Lower leg skin (tissue), 4 donors: Measurements from ENCODE around the gene LRTM2. TPM values are rescaled to one million over a fixed set of nuclear protein-coding genes. Genes with fewer than 3 reads are reported as not detected.

Experiments
- DNase-seq, 2 donors: peaks; one replicate each; pipeline ENCODE4 v3.0.0-alpha.2; 2019; ENCODE audit warnings: low spot score in 2 of 2
- H3K4me3 ChIP-seq: fragments of 200-600 bp; sonication (generic); 2 replicates; pipeline ENCODE4 v1.5.1; 2017; ENCODE audit warnings: mild to moderate bottlenecking, low read depth; ENCODE audit not compliant: poor library complexity, severe bottlenecking
- CTCF ChIP-seq, 3 donors: fragments of 450-650 bp; IDR thresholded peaks; one replicate each; pipeline ENCODE4 v1.5.1; 2016; ENCODE audit warnings: antibody characterized with exemption in 3 of 3, mild to moderate bottlenecking in 3 of 3, moderate library complexity in 2 of 3
- POLR2A ChIP-seq, 2 donors: fragments of 450-650 bp; IDR thresholded peaks; one replicate each; pipeline ENCODE4 v1.6.1; 2016 to 2017; ENCODE audit warnings: antibody characterized with exemption in 2 of 2, mild to moderate bottlenecking in 1 of 2, moderate library complexity in 1 of 2
- WGBS, 2 donors: methylation state at CpG; one replicate each; pipeline ENCODE4 v1.1.5; 2018; 5-methylcytosine and 5-hydroxymethylcytosine counted together
- intact Hi-C: fragments of 100-400 bp; cut with DNase I; formaldehyde crosslinking; loops from one replicate; pipeline ENCODE4 v1.15.0; 2023; ENCODE audit warnings: low total_unique reads
- total RNA-seq, 4 donors: library from RNA; depleted of rRNA; stranded (reverse); fragments of >200 nt; gene quantifications; one replicate each; pipeline ENCODE4 v1.1.0, GENCODE V29; 2016

The LRTM2 gene
- total RNA-seq, 4 donors from 2014 or later, result not detected

- no peak for DNase-seq
- WGBS, 2 donors, result 68 to 70% methylated on average over 10 to 11 of the region's 11 CpGs
- TF ChIP-seq POLR2A (IDR thresholded peaks at IDR 0.05) (no peak), CTCF (IDR thresholded peaks at IDR 0.05) (no peak)
- intact Hi-C loops, result no loop called here
- no peak overlapping the region for H3K4me3 ChIP-seq
These were observed 2.3 kb downstream of the LRTM2 start for GRCh38 chr12:1822699-1823098.

- 91 to 95% methylated on average over 10 of the region's 10 CpGs for WGBS, 2 donors
- no peak overlapping the region for H3K4me3 ChIP-seq
- intact Hi-C loops, result no loop called here
- no peak for TF ChIP-seq POLR2A (IDR thresholded peaks at IDR 0.05)
- TF ChIP-seq CTCF (IDR thresholded peaks at IDR 0.05), result no peak
- DNase-seq, result no peak
These were observed 2.9 kb downstream of the LRTM2 start for GRCh38 chr12:1823237-1823636.

GRCh38 chr12:1825382-1826102 is 5.2 kb downstream of the LRTM2 start:
- no peak for TF ChIP-seq CTCF (IDR thresholded peaks at IDR 0.05)
- DNase-seq, result no peak
- H3K4me3 ChIP-seq, result no peak overlapping the region
- intact Hi-C loops, result no loop called here
- 80% methylated on average over 14 of the region's 14 CpGs for WGBS, 2 donors

- H3K4me3 ChIP-seq, result no peak overlapping the region
- intact Hi-C loops, result no loop called here
- TF ChIP-seq CTCF (IDR thresholded peaks at IDR 0.05) (no peak), POLR2A (IDR thresholded peaks at IDR 0.05) (no peak)
- WGBS, 2 donors, result 57 to 72% methylated on average over 10 to 12 of the region's 15 CpGs
- no peak for DNase-seq
These were observed 6.0 kb downstream of the LRTM2 start for GRCh38 chr12:1826401-1826800.

- intact Hi-C loops, result no loop called here
- no peak for DNase-seq
- TF ChIP-seq POLR2A (IDR thresholded peaks at IDR 0.05), result no peak
- no peak for TF ChIP-seq CTCF (IDR thresholded peaks at IDR 0.05)
- WGBS, 2 donors, result 53 to 69% methylated on average over 18 to 20 of the region's 25 CpGs
- H3K4me3 ChIP-seq, result no peak overlapping the region
These were observed 6.7 kb downstream of the LRTM2 start for GRCh38 chr12:1826867-1827705.
